ENCODE measurements around the gene HCFC1R1. TPM values are rescaled to one million over a fixed set of nuclear protein-coding genes. Genes with fewer than 3 reads are reported as not detected.
A peak's percentile ranks its signal among the peaks of the same experiment; 100 is the strongest.
"Not testable (repeated sequence)": the region's sequence is repeated elsewhere in the genome, so short reads cannot be mapped to it uniquely, and the experiment has no call there.

The HCFC1R1 gene, protein sequence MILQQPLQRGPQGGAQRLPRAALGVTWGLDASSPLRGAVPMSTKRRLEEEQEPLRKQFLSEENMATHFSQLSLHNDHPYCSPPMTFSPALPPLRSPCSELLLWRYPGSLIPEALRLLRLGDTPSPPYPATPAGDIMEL
- 19.6 TPM for total RNA-seq (2013)
- polyA plus RNA-seq = 10 to 100 TPM; 16.7 to 27.1 (median 19.9) TPM
- 7.5 and 21.1 TPM in 2 replicates for polyA minus RNA-seq
- total RNA-seq = 0.84 to 9.6 (median 5.1) reads per million in 11 experiments

DNA sequence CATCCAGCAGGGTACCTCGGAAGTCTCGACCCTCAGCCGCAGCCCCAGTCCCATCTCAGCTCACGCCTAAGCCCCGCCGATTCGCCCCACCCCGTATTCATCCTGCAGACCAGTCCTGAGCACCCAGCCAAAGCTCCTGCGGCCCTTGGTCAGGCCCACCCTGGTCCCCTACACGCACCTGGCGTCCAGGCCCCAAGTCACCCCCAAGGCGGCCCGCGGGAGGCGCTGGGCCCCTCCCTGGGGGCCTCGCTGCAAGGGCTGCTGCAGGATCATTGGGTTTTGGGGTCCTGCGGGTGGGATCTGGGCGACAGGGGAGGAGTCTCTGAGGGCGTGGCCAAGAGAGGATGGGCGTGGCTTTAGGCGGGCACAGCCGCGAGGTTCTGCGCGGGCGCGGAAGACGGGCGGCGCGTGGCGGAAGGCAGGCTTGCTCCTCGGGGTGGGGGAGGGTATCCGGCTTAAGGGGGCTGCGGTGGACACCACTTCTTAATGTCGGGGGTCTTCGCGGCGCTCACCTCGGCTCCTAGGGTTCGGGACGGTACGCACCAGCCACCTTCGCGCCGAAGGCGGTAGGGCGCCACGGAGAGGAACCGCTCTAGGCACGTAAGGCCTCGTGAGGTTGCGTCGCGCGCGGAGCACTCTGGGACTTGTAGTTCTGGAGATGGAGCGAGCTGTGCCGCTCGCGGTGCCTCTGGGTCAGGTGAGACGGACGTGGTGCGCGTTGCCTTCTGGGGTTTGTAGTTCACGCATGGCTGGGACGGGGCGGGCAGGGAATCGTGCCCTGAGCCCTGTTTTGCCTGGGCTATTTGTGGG lies at the start of gene HCFC1R1, which contains the start of gene THOC6:
HCFC1R1 (minus strand) TSS at position 274 of the 810 bp plus-strand sequence; CDS start at position 273, 1 bp downstream.
THOC6 (plus strand) TSS at position 367 of the 810 bp plus-strand sequence; CDS start at position 659, 292 bp downstream.
- Histone ChIP-seq H3K79me2 (ENCODE audit: insufficient read depth, low read length) (no peaks in the 10 kb centered on the region), H2AFZ (ENCODE audit: insufficient read depth, low read depth, low read length, poor library complexity, severe bottlenecking) (peak within 1 kb of the TSS; percentile 81), H3K9ac (ENCODE audit: insufficient read depth, low read length, poor library complexity, severe bottlenecking) (peak within 1 kb of the TSS; percentile 86), H3K27ac (ENCODE audit: low read depth in 1 of 2, low read length in 2 of 2) (peak within 1 kb of the TSS; percentile 34 to 96), H4K20me1 (ENCODE audit: insufficient read depth, low read length) (peaks cover 74% of the 10 kb centered on the region), H3K27me3 (ENCODE audit: control insufficient read depth in 2 of 2, insufficient read depth in 2 of 2, low read length in 2 of 2) (peaks cover 3 to 9% of the 10 kb centered on the region in 2 donors), H3K4me2 (replicated peaks; ENCODE audit: extremely low read depth, low read length, poor library complexity, severe bottlenecking) (peak within 1 kb of the TSS; percentile 99), H3K36me3 (replicated peaks in 1 of 2; ENCODE audit: control insufficient read depth in 1 of 2, insufficient read depth in 2 of 2, low read length in 2 of 2) (peaks cover 19 to 21% of the 10 kb centered on the region in 2 donors), H3K4me1 (ENCODE audit: control insufficient read depth in 1 of 2, insufficient read depth in 2 of 2, low read length in 2 of 2) (peaks cover 61 to 68% of the 10 kb centered on the region in 2 donors), H3K4me3 (replicated peaks in 1 of 3; ENCODE audit: low read depth in 2 of 3, low read length in 3 of 3) (peak within 1 kb of the TSS; percentile 44 to 91 (median 58)), H3K9me3 (replicated peaks in 1 of 2; ENCODE audit: control insufficient read depth in 1 of 2, insufficient read depth in 1 of 2, low read length in 2 of 2) (no peaks in the 10 kb centered on the region)
- Mint-ChIP-seq H3K36me3 (peaks cover 19 to 24% of the 10 kb centered on the region in 2 donors), H3K4me3 (peak within 1 kb of the TSS; percentile 88 to 96), H3K27me3 (ENCODE audit: low read depth in 3 of 3) (peaks cover 15 to 20% (median 16%) of the 10 kb centered on the region in 3 donors), H3K9me3 (peaks cover 0 to 10% (median 1%) of the 10 kb centered on the region in 7 donors), H3K27ac (peak within 1 kb of the TSS; percentile 87 to 99 (median 95)), H3K4me1 (peaks cover 54% of the 10 kb centered on the region)
- WGBS (ENCODE audit: insufficient coverage) = under 1% methylated on average over 69 of the region's 69 CpGs
- intact Hi-C loops (cut with micrococcal nuclease) = loop anchor here (2.0 to 10.0 kb wide), 5 partner anchors 17 to 1248 kb away; partner anchors contain the start of genes ELOB (in 1 of the 2), PAQR4 (in 1 of the 2) and TFAP4 (in 1 of the 2)
- peak; percentile 95 to 96 (median 96) for DNase-seq
- TF ChIP-seq, protein P1, sequence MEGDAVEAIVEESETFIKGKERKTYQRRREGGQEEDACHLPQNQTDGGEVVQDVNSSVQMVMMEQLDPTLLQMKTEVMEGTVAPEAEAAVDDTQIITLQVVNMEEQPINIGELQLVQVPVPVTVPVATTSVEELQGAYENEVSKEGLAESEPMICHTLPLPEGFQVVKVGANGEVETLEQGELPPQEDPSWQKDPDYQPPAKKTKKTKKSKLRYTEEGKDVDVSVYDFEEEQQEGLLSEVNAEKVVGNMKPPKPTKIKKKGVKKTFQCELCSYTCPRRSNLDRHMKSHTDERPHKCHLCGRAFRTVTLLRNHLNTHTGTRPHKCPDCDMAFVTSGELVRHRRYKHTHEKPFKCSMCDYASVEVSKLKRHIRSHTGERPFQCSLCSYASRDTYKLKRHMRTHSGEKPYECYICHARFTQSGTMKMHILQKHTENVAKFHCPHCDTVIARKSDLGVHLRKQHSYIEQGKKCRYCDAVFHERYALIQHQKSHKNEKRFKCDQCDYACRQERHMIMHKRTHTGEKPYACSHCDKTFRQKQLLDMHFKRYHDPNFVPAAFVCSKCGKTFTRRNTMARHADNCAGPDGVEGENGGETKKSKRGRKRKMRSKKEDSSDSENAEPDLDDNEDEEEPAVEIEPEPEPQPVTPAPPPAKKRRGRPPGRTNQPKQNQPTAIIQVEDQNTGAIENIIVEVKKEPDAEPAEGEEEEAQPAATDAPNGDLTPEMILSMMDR (IDR thresholded peaks at IDR 0.05) = no peak

- WGBS (ENCODE audit: insufficient coverage) = 85% methylated on average over 7 of the region's 7 CpGs
- H3K4me1 ChIP-seq (ENCODE audit: control insufficient read depth in 1 of 2, insufficient read depth in 2 of 2, low read length in 2 of 2) = peaks cover 42 to 60% of the 10 kb centered on the region in 2 donors
- no peaks in the 10 kb centered on the region for H4K20me1 ChIP-seq (ENCODE audit: insufficient read depth, low read length)
- H3K4me1 Mint-ChIP-seq = peaks cover 56% of the 10 kb centered on the region
- H2AFZ ChIP-seq (ENCODE audit: insufficient read depth, low read depth, low read length, poor library complexity, severe bottlenecking) = no peak overlapping the region
- H3K9ac ChIP-seq (ENCODE audit: insufficient read depth, low read length, poor library complexity, severe bottlenecking) = no peak overlapping the region
- H3K27me3 Mint-ChIP-seq (ENCODE audit: low read depth in 3 of 3) = peaks cover 0 to 8% (median 1%) of the 10 kb centered on the region in 3 donors
- peaks cover 0 to 4% (median 0%) of the 10 kb centered on the region in 7 donors for H3K9me3 Mint-ChIP-seq
- peaks cover 20 to 21% of the 10 kb centered on the region in 2 donors for H3K36me3 Mint-ChIP-seq
- H3K36me3 ChIP-seq (replicated peaks in 1 of 2; ENCODE audit: control insufficient read depth in 1 of 2, insufficient read depth in 2 of 2, low read length in 2 of 2) = peaks cover 14 to 16% of the 10 kb centered on the region in 2 donors
- no peaks in the 10 kb centered on the region for H3K27me3 ChIP-seq (ENCODE audit: control insufficient read depth in 2 of 2, insufficient read depth in 2 of 2, low read length in 2 of 2)
- H3K79me2 ChIP-seq (ENCODE audit: insufficient read depth, low read length) = no peaks in the 10 kb centered on the region
- intact Hi-C loops (cut with micrococcal nuclease) = no loop called here
- no peak overlapping the region for H3K4me2 ChIP-seq (replicated peaks; ENCODE audit: extremely low read depth, low read length, poor library complexity, severe bottlenecking)
- no peak overlapping the region for H3K27ac ChIP-seq (ENCODE audit: low read depth in 1 of 2, low read length in 2 of 2)
- peak overlapping the region in 1 of 2 donors; percentile 43 for H3K4me3 Mint-ChIP-seq
- peak overlapping the region in 1 of 7 donors; percentile 48 for H3K27ac Mint-ChIP-seq
- no peak overlapping the region for H3K4me3 ChIP-seq (replicated peaks in 1 of 3; ENCODE audit: low read depth in 2 of 3, low read length in 3 of 3)
- TF ChIP-seq, protein P1 (IDR thresholded peaks at IDR 0.05) = no peak
- DNase-seq = no peak
- H3K9me3 ChIP-seq (replicated peaks in 1 of 2; ENCODE audit: control insufficient read depth in 1 of 2, insufficient read depth in 1 of 2, low read length in 2 of 2) = no peaks in the 10 kb centered on the region
Observed at GRCh38 chr16:3073448-3073847, 49.7 kb upstream of the HCFC1R1 start.

GRCh38 chr16:3072576-3073263 lies 49.0 kb upstream of the HCFC1R1 start:
- H3K4me2 ChIP-seq (replicated peaks; ENCODE audit: extremely low read depth, low read length, poor library complexity, severe bottlenecking); H3K27ac ChIP-seq (ENCODE audit: low read depth in 1 of 2, low read length in 2 of 2); H4K20me1 ChIP-seq (ENCODE audit: insufficient read depth, low read length); H3K9me3 Mint-ChIP-seq; H3K4me3 ChIP-seq (replicated peaks in 1 of 3; ENCODE audit: low read depth in 2 of 3, low read length in 3 of 3); H3K9me3 ChIP-seq (replicated peaks in 1 of 2; ENCODE audit: control insufficient read depth in 1 of 2, insufficient read depth in 1 of 2, low read length in 2 of 2); H3K27me3 ChIP-seq (ENCODE audit: control insufficient read depth in 2 of 2, insufficient read depth in 2 of 2, low read length in 2 of 2); H3K27ac Mint-ChIP-seq; H2AFZ ChIP-seq (ENCODE audit: insufficient read depth, low read depth, low read length, poor library complexity, severe bottlenecking); H3K27me3 Mint-ChIP-seq (ENCODE audit: low read depth in 3 of 3); H3K9ac ChIP-seq (ENCODE audit: insufficient read depth, low read length, poor library complexity, severe bottlenecking); DNase-seq; intact Hi-C loops (cut with micrococcal nuclease); H3K4me3 Mint-ChIP-seq; H3K79me2 ChIP-seq (ENCODE audit: insufficient read depth, low read length): not testable (repeated sequence)
- Histone ChIP-seq H3K36me3 (replicated peaks in 1 of 2; ENCODE audit: control insufficient read depth in 1 of 2, insufficient read depth in 2 of 2, low read length in 2 of 2) (peaks cover 7 to 11% of the 10 kb centered on the region in 2 donors), H3K4me1 (ENCODE audit: control insufficient read depth in 1 of 2, insufficient read depth in 2 of 2, low read length in 2 of 2) (peaks cover 42 to 60% of the 10 kb centered on the region in 2 donors)
- WGBS (ENCODE audit: insufficient coverage) = 40% methylated on average over 1 of the region's 18 CpGs
- peaks cover 58% of the 10 kb centered on the region for H3K4me1 Mint-ChIP-seq
- H3K36me3 Mint-ChIP-seq = peaks cover 12 to 13% of the 10 kb centered on the region in 2 donors

All from CD14-positive monocyte (primary cell).